HG03439 (cell line): ENCODE results near the gene GPC3.
"Not testable (repeated sequence)": the region's sequence is repeated elsewhere in the genome, so short reads cannot be mapped to it uniquely, and the experiment has no call there.

ENCODE experiments used
- ATAC-seq: cut with Tn5 transposase; IDR thresholded peaks from one replicate; pipeline ENCODE4 v1.9.1; 2021; ENCODE audit warnings: mild to moderate bottlenecking, moderate library complexity; ENCODE audit not compliant: unreplicated experiment

Gene GPC3

DNA sequence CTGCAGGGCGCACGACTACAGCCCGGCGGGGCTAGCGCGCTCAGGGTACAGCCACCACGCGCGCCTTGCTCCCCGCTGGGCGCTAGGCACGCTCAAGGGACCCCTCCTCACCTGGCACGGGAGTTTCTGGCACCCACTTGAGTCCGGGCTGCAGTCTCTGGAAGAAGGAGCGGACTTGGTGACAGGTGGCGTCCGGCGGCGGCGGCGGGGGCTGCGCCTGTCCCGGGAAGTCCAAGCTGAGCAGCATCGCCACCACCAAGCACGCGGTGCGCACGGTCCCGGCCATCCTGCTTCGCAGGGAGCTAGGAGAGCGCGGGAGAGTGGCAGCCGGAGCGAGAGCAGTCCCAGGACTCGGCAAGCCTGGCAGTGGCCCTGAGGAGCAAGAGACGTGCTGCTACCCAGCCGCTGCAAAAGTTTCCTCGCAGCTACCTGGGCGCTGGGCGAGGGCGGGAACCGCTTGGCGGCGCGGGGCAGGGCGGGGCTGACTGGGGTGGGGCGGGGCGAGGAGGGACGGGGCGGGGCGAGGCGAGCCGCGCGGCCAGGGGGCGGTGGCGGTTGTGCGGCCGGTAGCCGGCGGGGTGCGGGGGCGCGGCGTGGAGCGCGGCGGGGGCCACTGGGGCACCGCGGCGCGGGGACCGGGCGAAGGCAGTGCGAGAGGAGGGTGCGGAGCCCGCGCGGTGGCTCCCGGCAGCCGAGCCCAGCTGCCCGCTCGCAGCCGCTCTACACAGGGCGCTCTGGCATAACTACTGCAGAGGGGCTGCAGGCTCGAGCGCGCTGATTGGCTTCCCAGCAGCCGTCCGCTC lies at the start of gene GPC3:
GPC3 (minus strand) TSS at position 431 of the 803 bp plus-strand sequence.
- no peak for ATAC-seq

DNA sequence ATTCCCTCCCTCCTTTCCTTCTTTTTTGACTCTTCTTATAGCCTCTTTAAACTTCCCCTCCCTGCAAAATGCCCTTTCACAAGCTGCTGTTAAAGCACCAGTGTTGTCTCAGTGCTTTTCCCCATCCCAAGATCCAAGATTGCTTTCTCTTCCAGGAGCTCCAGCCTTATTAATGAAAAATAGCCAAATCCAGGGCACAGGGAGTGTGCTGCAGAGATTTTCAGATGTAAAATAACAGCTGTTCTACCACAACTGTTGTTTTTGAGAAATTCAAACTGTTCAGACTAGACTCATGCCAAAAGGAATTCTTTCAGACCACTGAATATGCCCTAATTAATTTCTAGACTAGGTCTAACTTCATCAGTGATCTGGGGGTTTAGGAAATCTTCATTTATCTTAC lies 47.0 kb upstream of the GPC3 start:
- no peak for ATAC-seq

GRCh38 chrX:134026565-134027311 lies 41.3 kb upstream of the GPC3 start:
- ATAC-seq: no peak

DNA sequence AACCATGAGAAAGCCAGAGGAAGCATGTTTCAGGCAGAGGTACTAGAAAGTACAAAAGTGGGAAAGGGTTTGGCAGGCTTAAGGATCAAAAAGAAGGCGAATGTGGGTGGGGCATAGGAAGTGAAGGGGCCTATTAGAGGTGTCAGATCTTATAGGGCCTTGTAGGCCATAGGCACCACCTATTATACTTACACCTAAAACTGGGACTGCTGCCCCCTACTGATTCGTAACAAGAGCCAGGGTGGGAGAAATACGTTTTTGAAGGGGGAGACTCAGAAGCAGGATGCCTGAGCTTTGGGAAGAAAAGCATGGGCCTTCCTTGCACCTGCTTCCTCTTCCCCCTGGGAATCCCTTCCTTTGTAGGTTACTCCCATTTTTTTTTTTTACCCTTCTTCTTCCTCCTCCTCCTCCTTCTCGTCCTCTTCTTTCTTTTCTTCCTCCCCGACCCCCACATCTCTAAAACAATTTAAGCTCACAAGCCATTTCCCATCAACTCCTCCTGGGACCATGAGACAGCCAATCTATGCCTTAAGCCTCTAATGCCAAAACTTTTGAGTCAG lies 40.7 kb upstream of the GPC3 start:
- no peak for ATAC-seq

- no peak for ATAC-seq
These were observed 39.4 kb upstream of the GPC3 start for GRCh38 chrX:134024686-134025377.

DNA sequence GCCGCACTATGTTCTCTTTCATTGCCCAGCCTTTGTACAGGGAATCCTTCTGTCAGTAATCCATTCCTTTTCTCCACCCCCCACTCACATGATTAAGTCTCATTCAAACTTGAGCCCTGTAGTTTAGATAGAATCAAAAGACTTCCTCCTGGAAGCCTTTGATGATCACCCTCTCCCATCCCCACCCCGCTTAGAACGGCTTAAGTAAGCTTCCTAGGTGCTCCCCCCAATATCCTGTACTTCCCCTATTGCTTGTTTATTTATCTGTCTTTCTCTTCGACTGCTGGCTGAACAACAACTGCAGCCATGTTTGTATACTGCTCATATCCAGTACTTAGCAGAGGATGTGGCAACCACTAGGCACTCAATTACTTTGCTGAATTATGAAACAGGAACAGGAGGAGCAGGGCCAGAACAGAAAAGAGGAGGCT lies 38.5 kb upstream of the GPC3 start:
- ATAC-seq: no peak

DNA sequence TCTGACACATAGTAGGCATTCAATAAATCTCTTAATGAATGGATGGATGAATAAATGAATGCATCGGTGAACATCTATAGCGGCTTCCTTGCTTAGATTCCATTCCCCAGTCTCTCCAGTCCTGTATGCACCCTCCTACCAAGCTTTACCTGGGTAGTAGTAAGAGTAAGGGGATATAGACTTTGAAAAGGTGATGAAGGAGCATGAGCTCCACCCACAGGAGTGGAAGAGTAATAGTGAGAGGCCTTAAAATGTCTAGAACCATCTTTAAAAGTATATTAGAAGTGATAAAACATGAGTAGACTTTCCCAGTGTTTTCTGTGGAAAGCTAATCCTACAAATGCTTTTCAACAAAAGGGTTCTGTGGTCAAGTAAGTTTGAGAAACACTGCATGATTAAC lies 35.5 kb upstream of the GPC3 start:
- ATAC-seq: no peak

DNA sequence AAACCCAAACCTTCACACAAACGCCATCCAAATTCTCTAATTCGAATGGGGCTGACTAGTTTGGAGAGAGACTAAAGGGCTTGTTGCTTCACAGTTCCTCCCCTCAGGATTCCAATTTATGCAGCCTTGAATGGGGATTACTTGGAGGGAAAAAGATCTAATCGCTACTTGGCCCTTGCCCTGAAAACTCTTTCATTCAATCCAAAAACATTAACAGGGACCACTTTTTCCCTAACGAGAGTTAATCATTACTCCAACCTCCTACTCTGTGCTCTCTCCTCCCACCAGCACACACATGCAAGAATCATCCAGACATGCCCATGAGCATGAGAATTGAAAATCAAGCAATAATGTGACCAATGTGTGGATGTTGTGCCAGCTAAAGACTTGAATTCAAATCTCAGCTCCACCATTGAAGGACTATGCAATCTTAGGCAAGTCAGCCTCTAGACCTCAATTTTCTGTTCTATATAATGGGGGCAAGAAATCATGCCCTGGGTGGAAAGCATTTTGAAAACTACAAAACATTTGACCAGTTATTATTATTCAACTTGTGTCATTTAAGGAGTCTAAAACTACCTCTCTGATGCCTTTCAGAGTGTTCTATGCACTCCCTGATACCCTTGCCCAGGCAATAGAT lies 34.3 kb upstream of the GPC3 start:
- ATAC-seq: no peak

DNA sequence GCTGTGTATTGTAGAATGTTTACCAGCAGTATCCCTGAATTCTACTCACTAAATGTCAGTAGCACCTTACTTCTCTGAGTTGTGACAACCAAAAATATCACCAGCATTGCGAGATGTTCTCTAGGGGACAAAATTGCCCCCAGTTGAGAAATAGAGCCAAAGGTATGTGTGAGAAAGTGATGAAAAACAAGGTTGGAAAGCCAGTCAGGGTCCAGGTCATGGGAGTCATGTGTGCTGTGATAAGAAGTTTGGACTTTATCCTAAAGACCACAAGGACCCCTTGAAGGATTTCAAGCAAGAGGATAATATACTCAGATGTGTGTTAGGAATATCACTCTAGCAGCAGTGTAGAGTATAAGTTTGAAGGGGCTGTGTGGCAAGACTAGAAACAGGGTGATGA lies 30.9 kb upstream of the GPC3 start:
- ATAC-seq: not testable (repeated sequence)

DNA sequence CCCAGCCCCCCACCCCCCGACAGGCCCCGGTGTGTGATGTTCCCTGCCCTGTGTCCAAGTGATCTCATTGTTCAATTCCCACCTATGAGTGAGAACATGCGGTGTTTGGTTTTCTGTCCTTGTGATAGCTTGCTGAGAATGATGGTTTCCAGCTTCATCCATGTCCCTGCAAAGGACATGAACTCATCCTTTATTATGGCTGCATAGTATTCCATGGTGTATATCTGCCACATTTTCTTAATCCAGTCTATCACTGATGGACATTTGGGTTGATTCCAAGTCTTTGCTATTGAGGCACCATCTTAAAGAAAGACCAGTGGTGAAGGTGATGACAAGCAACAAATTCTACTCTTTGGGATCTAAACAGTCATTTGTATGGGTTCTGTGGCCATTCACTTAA lies 30.1 kb upstream of the GPC3 start:
- not testable (repeated sequence) for ATAC-seq

DNA sequence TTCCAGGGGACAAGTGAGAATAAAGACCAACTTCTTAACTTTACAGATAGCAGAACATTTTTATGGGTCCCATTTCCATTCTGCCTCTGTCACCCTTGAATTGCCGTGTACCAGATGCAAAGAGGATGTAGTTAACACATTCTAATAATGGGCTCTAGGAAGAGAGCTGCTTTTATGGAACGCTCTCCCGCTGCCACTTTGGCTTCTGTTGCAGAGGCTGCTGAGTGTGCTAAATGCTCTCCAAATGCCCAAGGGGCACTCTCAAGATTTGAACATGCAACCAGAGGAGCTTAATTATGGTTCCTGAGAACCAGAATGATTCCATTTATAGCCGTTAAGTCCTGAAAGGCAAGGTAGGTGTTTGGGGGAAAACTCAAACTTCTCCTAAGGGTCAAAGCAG lies 28.1 kb upstream of the GPC3 start:
- ATAC-seq: no peak

DNA sequence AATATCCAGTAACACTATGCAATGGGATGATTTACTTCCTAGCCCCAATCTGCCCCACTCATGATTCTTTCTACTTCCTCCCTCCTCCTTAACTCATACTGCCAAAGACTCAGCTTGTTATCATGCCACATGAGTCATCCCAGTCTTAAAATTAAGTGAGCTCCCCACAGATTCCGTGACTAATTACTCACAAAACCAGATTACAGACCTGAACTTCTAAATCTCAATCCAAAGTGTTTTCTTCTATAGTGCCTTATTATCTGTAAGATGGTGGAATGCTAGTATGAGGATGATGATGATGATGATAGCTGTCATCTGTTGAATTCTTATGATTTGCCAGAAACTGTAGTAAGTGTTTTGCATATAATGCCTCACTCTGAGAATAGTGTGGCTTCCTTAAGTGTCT lies 27.7 kb upstream of the GPC3 start:
- no peak for ATAC-seq

GRCh38 chrX:134010690-134011089 lies 25.3 kb upstream of the GPC3 start:
- no peak for ATAC-seq

DNA sequence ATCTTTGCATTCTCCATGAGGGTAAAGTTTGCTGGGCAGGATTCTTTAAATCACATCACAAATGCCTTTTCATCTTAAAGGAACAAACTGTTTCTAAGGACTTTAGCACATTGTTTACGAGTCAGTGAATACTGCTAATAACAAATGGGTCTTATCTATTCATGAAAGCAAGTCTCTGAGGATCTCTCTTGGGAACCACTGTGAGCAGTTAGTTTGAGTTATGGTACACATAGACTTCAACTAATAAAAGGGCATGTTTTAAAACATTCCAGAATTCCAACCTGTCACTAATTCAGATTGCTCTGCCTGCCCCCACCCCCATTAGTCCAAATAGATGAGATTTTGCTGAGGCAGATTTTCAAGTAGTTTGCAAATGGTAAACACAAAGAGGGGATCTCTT lies 22.3 kb upstream of the GPC3 start:
- ATAC-seq: no peak

- ATAC-seq: no peak
These were observed 21.2 kb upstream of the GPC3 start for GRCh38 chrX:134006484-134007161.

GRCh38 chrX:134004084-134004483 lies 18.7 kb upstream of the GPC3 start:
- no peak for ATAC-seq

- ATAC-seq: no peak
These were observed 17.7 kb upstream of the GPC3 start for GRCh38 chrX:134002921-134003615.

DNA sequence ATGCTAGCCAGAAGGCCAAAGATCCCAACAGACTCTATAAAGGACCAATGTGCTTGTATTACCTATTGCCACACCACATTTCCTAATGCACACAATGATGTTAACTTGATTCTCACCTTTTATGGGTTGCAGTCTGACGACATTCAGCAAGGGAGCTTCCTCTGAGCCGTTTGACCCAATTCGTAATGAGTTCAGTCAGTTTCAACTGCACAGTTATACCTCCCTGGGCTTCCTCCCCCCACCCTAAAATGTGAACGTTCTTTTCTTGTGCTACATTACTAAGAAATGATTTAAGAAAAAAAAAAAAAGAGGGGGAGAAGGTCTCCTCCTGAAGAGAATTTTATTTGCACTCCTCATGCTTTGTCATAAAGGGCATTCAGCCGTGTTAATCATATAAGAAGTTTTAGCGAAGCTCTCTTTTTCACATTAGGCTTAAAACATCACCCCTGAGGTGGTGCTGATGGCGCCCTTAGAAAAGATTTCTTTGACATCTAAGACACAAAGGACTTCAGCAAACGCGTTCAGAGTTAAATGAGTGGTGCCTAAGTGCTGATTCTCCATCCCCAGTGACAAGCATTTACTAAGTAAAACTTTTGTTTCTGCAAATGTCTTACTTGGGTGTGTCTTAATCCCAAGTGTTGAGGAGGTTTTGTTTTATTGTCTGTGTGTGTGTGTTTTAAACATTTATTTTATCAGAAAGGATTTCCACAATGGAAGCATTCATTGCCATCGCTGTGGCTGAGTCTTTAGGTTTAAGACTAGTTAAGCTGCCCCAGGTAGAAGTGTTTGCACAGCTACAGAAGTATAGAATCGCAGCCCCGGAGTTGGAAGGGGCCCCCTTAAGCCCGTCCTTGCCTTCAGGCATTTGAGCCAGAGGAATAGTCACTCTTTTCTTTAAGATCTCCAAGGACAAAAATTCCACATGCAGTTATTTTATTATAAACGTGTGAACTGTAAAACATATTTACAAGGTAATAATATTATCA lies 15.2 kb upstream of the GPC3 start:
- no peak for ATAC-seq
